ENCODE results near the gene GRK5. TPM values are rescaled to one million over a fixed set of nuclear protein-coding genes. Genes with fewer than 3 reads are reported as not detected.

Gene GRK5
- total RNA-seq, 1 experiment from 2014 or later: 1.2 TPM

- H3K27me3 ChIP-seq (ENCODE audit: control insufficient read depth, insufficient read depth, low read length): no peaks in the 10 kb centered on the region
- no peaks in the 10 kb centered on the region for H3K36me3 ChIP-seq (replicated peaks; ENCODE audit: control insufficient read depth, insufficient read depth, low read length)
- no peak overlapping the region for H3K4me3 ChIP-seq (ENCODE audit: insufficient read depth, low read depth, low read length)
- DNase-seq: no peak
Measured at GRCh38 chr10:119365773-119366599, 158.6 kb downstream of the GRK5 start.

- Histone ChIP-seq H3K36me3 (replicated peaks; ENCODE audit: control insufficient read depth, insufficient read depth, low read length) (no peaks in the 10 kb centered on the region), H3K27me3 (ENCODE audit: control insufficient read depth, insufficient read depth, low read length) (no peaks in the 10 kb centered on the region), H3K4me3 (ENCODE audit: insufficient read depth, low read depth, low read length) (no peak overlapping the region)
- no peak for DNase-seq
Measured at GRCh38 chr10:119367841-119368549, 160.6 kb downstream of the GRK5 start.

- no peak for DNase-seq
- Histone ChIP-seq H3K4me3 (ENCODE audit: insufficient read depth, low read depth, low read length) (no peak overlapping the region), H3K36me3 (replicated peaks; ENCODE audit: control insufficient read depth, insufficient read depth, low read length) (no peaks in the 10 kb centered on the region), H3K27me3 (ENCODE audit: control insufficient read depth, insufficient read depth, low read length) (no peaks in the 10 kb centered on the region)
Measured at GRCh38 chr10:119368581-119368980, 161.2 kb downstream of the GRK5 start.

GRCh38 chr10:119368991-119369869 lies 161.9 kb downstream of the GRK5 start:
- Histone ChIP-seq H3K36me3 (replicated peaks; ENCODE audit: control insufficient read depth, insufficient read depth, low read length) (no peaks in the 10 kb centered on the region), H3K4me3 (ENCODE audit: insufficient read depth, low read depth, low read length) (no peak overlapping the region), H3K27me3 (ENCODE audit: control insufficient read depth, insufficient read depth, low read length) (no peaks in the 10 kb centered on the region)
- no peak for DNase-seq

GRCh38 chr10:119370111-119370741 lies 162.9 kb downstream of the GRK5 start:
- no peak for DNase-seq
- no peaks in the 10 kb centered on the region for H3K27me3 ChIP-seq (ENCODE audit: control insufficient read depth, insufficient read depth, low read length)
- no peak overlapping the region for H3K4me3 ChIP-seq (ENCODE audit: insufficient read depth, low read depth, low read length)
- no peaks in the 10 kb centered on the region for H3K36me3 ChIP-seq (replicated peaks; ENCODE audit: control insufficient read depth, insufficient read depth, low read length)

GRCh38 chr10:119370972-119371703 lies 163.8 kb downstream of the GRK5 start:
- peak; percentile 72 for DNase-seq
- Histone ChIP-seq H3K4me3 (ENCODE audit: insufficient read depth, low read depth, low read length) (no peak overlapping the region), H3K36me3 (replicated peaks; ENCODE audit: control insufficient read depth, insufficient read depth, low read length) (no peaks in the 10 kb centered on the region), H3K27me3 (ENCODE audit: control insufficient read depth, insufficient read depth, low read length) (no peaks in the 10 kb centered on the region)

GRCh38 chr10:119371704-119372663 lies 164.6 kb downstream of the GRK5 start:
- Histone ChIP-seq H3K36me3 (replicated peaks; ENCODE audit: control insufficient read depth, insufficient read depth, low read length) (no peaks in the 10 kb centered on the region), H3K27me3 (ENCODE audit: control insufficient read depth, insufficient read depth, low read length) (no peaks in the 10 kb centered on the region), H3K4me3 (ENCODE audit: insufficient read depth, low read depth, low read length) (no peak overlapping the region)
- no peak for DNase-seq

GRCh38 chr10:119373294-119374102 lies 166.1 kb downstream of the GRK5 start:
- Histone ChIP-seq H3K4me3 (ENCODE audit: insufficient read depth, low read depth, low read length) (no peak overlapping the region), H3K36me3 (replicated peaks; ENCODE audit: control insufficient read depth, insufficient read depth, low read length) (no peaks in the 10 kb centered on the region), H3K27me3 (ENCODE audit: control insufficient read depth, insufficient read depth, low read length) (no peaks in the 10 kb centered on the region)
- no peak for DNase-seq

GRCh38 chr10:119374236-119374635 lies 166.9 kb downstream of the GRK5 start:
- no peak overlapping the region for H3K4me3 ChIP-seq (ENCODE audit: insufficient read depth, low read depth, low read length)
- no peaks in the 10 kb centered on the region for H3K36me3 ChIP-seq (replicated peaks; ENCODE audit: control insufficient read depth, insufficient read depth, low read length)
- DNase-seq: no peak
- H3K27me3 ChIP-seq (ENCODE audit: control insufficient read depth, insufficient read depth, low read length): no peaks in the 10 kb centered on the region

GRCh38 chr10:119375574-119376272 lies 168.4 kb downstream of the GRK5 start:
- Histone ChIP-seq H3K27me3 (ENCODE audit: control insufficient read depth, insufficient read depth, low read length) (no peaks in the 10 kb centered on the region), H3K36me3 (replicated peaks; ENCODE audit: control insufficient read depth, insufficient read depth, low read length) (no peaks in the 10 kb centered on the region), H3K4me3 (ENCODE audit: insufficient read depth, low read depth, low read length) (no peak overlapping the region)
- no peak for DNase-seq

- no peaks in the 10 kb centered on the region for H3K36me3 ChIP-seq (replicated peaks; ENCODE audit: control insufficient read depth, insufficient read depth, low read length)
- no peak for DNase-seq
Measured at GRCh38 chr10:119377451-119377957, 170.1 kb downstream of the GRK5 start.

More at GRCh38 chr10:119377451-119377957, 170.1 kb downstream of the GRK5 start:
- Histone ChIP-seq H3K4me3 (ENCODE audit: insufficient read depth, low read depth, low read length) (no peak overlapping the region), H3K27me3 (ENCODE audit: control insufficient read depth, insufficient read depth, low read length) (no peaks in the 10 kb centered on the region)

Data from H7 (cell line).